NCI-H2081 (cell line): ENCODE results near the gene MEF2C.

Experiments used
- DNase-seq, 2 experiments: peaks; one replicate each; lab custom pipeline; 2025; lab: John Stamatoyannopoulos, UW

MEF2C gene

DNA sequence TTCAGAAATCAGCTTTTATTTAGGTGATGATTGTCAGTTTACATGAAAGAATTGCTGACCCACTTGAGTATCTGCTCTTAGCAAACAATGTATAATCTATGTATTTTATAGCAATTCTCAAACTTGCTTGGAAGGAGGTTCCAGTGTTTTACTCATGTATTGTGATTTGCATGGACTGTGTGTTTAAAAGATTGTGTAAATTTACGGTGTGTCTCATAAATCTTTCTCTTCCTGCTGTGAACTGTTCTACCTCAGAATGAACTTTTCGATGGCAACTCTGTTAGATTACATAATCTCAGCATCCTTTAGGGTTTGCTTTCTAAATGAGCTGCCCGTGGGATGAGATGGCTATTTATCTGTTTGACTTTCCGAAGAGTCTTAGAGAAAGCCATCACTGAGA is 122.5 kb downstream of the MEF2C start:
- DNase-seq = no peak

DNA sequence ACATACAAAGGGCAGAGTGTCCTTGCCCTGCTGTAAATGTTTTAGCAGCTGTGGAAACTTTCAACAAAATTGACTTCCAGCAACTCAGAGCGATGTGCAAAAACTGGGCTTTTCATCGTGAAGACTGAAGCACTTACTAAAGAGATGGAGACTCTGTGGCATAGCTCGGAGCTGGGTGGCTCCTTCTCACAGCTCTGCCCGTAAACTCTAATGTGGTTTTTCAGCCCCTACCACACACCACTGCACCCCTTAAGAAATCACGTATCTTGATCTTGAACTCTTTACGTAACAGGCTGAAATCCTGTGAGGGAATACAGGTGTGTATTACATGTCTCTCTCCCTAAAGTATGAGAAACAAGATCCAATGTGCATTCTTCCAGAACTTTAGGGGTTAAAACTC is 124.4 kb downstream of the MEF2C start:
- DNase-seq = no peak

DNA sequence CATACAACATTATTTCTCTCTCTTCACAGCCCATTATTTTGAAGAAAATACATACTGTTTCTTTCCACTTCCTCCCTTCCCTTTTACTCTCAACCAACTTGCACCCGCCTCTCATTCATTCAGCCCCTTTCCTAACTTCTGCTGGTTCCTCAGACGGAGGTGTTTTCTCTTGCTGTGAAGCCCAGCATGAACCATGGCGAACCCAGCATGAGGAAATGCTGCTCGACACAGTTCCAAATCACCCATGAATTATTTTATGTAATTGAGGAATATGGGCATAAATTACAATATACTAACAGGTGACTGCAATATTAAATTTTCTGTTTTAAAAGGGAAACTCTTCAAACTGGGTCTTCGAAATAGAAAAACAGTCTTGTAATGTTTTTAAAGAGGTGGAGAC is 124.8 kb downstream of the MEF2C start:
- DNase-seq = no peak

DNA sequence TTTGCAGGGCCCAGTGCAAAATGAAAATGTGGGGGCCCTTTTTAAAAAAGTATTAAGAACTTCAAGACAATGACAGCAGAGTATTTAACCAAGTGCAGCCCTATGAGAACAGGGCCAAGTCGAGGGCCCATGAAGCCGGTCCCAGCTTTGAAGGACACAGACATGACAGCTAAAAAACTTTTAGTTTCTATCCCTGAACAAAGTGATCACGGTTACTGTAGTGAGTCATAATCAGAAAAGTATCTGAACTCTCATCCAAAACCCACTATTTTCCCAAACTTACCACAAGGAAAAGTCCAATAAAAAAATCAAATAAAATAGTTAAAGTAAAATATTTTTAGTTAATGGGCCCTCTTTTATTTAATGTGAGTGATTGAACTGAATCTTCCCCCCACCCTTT is 126.0 kb downstream of the MEF2C start:
- no peak for DNase-seq

DNA sequence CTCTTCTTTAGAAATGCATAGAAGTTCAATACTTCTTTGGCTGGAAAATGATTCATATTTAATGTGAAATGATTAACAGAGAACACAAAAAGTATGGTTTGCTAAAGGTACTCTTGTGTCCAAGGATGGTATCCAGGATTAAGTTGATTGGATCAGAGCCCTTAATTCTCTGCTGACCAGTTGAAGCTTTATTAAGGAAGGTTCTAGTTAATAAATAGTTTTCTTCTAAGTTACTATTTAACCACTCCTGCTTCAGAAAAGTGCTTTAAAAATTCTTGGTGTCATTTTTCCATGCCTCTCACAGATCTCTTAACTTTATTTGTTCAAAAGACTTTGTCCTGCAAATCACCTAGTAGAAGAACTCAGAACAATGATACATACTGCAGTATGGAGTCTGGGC is 134.3 kb downstream of the MEF2C start:
- DNase-seq = no peak

DNA sequence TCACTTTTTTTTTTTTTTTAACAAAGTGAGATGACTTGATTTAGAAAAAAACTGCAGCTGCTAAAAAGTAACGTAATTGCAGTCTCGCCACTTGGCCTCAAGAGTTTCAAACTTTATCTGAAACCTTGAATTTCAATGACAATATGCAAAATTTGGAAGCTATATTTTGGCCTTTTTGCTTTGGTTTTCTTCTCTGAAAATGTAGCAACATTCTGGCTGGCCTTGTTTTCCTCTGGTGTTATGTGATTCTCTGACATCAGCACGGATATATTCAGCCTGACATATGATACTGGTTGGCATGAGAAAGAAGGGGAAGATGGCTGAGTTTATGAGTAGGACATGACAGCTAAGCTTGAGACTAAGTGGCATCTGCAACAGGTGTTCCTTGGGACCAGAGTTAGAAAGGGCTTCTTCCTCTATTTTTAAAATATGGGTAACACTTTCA is 136.5 kb downstream of the MEF2C start:
- no peak for DNase-seq

DNA sequence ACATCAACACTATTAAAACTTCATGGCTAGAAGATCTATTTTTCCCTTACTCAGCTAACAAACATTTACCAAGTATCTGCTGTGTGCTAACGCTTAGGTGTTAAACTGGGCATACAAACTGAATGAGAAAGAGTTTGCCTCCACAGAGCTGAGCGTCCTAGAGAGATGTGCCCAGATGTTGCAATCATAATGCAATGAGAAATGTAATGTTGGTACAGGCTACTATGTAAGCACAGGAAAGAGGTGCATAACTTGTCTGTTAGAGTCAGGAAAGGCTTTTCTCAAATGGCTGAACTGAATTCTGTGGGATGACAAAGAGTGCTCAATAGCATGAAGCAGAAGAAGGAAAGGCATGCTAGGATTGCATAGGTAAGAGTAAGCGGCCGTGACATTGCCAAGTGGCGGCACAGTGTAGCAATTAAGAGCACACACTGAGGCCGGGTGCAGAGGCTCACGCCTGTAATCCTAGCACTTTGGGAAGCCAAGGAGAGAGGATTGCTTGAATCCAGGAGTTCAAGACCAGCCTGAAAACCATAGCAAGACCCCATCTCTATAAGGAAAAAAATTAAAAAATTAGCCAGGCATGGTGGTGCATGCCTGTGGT is 137.8 kb downstream of the MEF2C start:
- DNase-seq = no peak

DNA sequence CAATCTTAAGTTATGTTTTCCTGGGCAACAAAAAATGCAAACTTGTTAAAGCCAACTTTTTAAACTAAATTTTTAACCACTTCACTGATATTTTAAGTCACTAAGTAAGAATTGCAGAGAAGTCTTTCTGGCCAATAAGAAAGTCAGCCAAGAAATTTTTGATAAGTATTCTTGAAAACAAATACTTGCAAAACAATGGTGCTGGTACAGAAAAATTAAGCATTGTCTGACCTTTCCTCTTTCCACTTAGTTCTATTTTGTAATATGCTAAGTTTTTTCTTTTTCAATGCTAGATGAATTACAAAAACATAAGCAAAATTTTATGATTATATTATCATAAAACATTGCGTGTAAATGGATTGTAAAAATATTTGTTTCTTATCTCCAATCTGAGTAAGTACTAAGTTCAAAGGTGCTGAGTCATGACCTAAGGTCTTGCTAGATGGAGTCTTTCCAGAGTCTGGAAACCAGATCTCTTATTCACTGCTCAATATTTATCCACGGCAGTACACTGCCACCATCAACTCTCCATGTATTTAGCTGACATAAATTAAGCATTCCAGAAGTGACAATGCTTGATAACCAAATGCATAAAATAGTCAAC is 139.7 kb downstream of the MEF2C start:
- DNase-seq = no peak

DNA sequence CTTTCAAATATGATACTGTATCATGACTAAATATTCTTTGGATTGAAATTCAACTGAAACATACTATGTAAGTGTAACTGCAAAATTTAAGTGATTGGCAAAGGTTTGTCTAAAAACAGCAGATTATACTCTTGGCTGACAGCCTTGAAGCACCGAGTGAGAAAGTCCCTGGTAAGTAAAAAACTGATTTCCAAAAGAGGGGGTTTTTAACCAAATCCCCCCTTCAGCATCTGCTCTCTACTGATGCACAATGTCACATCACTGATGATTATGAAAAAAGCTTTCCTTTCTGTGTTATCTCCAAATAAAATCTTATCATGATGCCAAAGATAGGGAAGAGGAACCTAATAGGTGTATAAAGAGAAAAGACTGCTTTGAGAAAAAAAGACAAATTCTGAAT is 141.0 kb downstream of the MEF2C start:
- DNase-seq = no peak

DNA sequence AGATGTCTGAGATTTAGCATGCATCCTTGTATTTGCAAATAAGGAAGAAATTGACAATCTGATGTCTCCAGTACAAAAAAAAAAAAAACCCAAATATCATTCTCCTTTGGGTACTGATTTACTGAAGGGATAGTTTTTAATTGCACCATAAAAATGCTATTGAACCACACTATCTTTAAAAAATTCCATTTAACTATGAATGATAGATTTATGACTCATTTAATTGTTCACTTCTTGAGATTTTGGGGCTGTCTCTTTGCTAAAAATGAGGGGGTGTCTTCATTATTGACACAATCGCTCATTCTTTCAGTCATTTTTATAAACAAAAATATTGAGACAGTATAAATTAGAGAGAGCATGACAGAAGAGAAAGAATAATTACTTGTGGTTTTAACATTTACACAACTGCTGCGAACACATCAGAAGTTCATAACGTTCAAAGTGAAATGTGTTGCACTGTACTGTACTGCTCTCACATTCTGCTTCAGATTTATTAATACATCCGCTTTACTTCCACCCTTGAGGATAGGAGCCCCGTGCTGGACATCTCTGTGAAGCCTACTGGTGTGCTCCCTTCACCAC is 142.3 kb downstream of the MEF2C start:
- DNase-seq = no peak

DNA sequence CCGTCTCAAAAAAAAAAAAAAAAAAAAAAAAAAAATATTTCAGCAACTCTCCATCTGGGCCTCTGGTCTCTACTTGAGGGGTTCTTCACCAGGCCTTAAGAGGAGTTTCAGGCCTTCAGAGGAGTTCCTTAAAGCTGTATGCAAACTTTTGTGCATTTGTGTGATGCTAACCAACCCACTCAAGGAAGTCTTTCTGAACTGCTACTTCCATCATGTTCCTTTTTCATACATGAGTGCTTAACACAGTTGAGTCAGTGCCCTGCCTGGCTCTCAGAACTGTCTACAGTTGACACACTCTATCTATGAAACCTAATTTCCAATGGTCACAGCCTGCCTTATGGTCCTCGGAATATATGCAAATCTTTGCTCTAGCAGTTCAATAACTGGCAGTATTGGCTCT is 146.5 kb downstream of the MEF2C start:
- no peak for DNase-seq

DNA sequence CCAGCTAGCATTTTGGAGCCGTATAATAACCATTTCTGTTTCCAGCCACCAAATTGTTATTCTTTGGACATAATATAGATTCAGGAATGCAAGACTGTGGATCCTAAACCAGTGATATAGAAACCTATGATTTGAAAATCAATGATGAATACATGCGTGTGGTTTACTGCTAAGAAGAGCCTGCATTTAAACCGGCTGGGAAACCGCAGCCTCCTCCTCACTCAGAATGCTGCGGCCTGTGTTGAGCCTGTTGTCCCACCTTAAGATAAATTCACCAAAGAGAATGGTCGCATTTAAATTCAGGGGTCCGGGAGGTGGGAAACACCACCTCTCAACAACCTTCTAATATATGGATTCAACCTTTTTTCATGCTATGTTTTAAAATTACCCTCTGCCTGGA is 148.0 kb downstream of the MEF2C start:
- no peak for DNase-seq

DNA sequence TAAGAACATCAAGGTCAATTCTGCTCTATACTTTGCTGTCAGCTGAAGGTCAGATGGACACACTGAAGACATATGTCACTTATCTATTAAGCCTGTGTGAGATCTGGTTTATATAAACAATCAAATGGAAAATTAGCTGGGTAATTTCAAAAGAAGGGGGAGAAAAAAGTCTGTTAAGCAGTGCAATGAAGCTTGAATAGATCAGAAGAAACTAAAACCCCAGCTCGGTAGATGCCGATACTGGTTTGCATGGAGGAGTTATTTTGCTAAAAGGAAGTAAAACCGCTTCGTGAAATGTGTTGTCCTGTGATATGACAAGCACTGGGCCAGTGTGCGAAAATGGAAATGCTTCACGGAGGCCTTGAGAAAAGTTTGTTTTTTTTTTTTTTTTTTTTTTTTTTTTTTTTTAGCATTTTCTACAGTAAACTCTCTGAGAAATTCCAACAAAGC is 148.8 kb downstream of the MEF2C start:
- DNase-seq = no peak

DNA sequence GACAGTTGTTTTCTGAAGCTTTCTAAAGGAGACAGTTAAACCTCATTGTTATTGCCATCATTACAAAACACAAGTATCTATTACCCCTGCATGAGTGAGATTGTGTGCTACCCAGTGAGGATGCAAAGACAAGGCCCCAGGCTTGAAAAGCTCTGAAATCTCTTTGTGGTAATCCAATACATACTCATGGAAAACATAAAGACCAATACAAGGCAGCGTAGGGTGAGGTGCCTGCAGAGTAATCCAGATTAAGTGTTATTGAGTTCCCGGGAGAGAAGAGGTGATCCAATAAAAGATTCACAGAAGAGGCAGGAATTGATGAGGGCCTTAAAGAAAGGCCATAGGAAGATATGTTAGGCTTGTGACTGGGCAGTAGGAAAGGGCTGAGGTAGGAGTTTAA is 150.1 kb downstream of the MEF2C start:
- no peak for DNase-seq

DNA sequence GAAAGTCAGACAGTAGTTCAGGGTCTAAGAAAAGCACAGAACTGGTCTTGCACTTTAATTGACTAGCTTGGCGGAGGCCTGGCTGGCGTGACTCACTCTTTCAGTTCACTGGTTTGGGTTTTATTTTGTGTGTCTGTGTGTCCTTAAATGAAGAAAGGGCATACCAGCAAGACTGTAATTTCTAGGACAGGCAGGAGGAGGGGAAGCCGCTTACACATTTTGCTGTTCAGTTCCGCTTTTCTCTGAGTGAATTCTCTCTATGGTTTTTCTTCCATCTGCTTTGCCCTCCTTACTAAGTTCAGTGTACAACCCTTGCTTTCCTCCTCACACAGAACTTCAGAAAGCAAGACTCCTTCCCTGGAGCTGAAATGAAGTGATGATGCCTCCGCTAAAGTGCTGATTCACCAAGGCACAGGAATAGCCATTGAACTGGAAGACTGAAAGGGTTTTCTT is 150.8 kb downstream of the MEF2C start:
- no peak for DNase-seq

DNA sequence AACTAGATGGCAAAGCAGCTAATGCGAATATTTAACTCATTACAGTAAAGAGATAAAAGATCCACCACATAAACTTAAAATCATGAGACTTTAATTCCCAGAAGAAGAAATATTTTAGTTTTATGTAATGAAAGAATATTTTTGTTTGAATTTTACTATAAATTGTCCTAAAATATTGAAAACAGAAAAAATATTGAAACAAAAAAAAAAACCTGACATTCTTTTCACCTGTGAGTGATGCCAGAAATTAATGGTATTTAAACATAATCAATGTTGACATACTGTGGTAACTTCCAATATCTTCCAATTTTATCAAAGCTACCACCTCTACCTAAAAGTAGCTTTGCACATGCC is 153.2 kb downstream of the MEF2C start:
- no peak for DNase-seq

DNA sequence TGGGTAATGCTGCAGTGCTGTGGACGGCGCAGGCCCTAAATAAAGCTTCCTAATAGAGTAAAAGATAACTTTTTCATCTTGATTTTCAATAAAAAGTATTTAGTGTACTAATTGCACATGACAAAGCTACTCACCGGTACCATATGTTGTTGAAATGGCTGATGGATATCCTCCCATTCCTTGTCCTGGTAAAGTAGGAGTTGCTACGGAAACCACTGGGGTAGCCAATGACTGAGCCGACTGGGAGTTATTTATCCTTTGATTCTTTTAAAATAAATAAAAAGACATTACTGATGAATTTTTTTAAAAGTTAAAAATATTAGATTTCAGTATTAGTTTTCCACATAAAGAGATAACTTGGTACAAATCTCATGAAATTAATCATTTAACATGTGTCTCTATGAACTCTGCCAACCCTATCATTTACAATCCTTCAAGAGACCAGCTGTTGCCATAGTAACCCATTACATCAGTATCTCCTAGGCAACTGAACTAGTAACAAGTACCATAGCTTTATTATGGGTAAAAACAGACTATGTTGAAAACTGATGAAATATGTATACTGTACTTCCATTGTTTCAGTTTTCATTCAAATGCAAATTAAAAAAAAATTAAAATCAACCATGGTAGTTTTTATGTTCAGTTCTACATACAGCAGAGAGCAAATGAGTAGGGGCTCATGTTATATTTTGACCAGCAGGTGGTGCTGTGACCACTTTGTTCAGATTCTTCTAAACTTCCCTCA is 153.7 kb downstream of the MEF2C start:
- DNase-seq = peak; percentile 66 to 71

DNA sequence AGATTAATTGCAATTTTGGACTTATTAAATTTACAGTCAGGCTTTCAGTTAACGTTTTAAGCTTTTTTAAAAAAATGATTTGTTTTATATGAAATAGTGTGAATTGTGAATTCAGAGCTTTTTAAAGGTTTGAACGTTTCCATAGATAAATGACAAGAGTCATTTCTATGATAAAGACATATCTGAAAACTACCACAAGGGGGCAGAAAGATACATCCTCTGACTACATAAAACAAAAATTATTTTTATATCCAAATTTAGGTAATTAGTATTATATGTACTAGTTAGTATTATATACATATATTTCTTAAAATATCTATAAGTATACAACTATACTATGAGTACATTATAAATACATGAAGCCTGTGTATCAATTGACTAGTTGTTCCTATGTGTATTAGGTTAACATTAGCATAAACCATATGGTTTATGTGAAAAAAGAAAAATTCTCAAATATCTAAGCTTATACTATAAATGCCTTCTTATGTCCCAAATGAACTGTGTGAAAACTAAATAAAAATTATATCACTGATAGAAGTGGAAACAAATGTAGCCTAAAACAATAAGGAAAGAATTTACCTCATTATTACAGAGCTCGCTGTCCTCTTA is 155.2 kb downstream of the MEF2C start:
- peak; percentile 6 to 16 for DNase-seq

DNA sequence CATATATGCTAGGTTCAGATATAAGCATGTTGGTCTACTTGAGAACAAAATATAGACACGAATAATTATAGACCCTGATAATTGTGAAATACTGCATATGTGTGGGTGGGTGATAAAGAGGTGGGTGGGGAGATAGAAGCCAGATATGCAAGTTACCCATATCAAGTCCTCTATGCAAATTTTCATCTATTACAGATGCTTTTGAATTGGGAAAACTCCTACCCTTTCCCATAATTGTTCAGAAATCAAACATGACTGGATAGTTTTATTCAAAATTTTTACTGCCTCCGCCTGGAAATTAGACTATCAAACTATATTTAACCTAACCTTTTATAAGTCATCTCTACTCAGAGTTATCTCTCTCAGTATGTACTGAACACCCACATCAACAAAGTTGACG is 157.5 kb downstream of the MEF2C start:
- DNase-seq = no peak

DNA sequence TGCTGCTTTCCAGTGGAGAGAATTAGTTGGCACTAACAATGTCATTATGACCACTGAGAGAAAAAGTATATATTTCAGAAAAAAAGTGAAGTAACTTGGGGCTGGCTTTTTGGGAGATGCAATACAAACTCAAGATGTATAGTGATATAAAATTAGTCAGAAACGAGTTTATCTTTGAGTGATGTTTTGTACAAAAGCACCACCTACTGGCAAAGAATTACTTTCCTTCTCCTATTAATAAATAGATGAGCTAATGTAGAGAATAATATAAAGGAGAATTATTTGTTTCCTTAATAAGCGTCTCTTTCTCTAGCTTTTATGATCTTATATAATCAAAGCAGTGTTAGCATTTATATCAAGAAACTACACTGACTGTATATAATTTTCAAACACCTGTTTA is 158.8 kb downstream of the MEF2C start:
- DNase-seq = peak in 1 of 2 experiments; percentile 1

DNA sequence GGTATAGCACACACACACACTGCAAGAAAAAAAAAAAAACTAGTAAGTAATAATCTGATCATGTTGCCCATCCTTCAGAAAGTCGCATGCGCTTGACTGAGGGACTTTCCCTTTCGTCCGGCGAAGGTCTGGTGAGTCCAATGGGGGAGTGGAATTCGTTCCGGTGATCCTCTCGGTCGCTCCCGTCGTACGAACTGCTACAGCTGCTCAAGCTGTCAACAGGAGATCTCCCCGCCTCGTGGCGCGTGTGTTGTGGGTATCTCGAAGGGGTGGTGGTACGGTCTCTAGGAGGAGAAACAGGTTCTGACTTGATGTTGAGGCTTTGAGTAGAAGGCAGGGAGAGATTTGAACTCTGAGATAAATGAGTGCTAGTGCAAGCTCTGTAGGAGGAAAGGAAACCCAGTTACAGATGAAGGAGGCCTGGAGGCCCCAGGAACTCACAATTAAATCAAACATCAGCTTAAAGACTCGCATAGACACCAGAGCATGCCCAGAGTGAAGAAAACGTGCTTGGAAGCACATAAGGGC is 160.4 kb downstream of the MEF2C start:
- DNase-seq = no peak

DNA sequence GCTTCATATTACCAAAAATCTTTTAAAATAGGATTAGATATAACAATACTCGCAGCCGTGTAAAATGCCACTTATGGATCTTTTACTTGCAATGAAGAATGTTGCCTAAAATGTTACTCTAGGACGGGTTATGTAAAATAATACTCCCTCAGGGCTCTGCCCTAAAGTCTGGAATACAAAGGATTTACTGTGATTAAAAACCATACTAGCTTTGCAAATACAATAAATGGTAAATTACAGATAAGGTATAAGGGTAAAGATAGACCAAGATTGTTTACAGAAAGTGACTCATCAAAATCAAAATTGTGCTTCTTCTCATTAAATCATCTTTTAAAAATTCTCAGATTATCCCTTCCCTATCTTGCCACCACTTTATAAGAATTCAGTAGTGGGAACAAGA is 163.6 kb downstream of the MEF2C start:
- DNase-seq = no peak
